Ovary (tissue), 9 donors: Measurements from ENCODE around the gene IMMT. TPM values are rescaled to one million over a fixed set of nuclear protein-coding genes. Genes with fewer than 3 reads are reported as not detected.

Source experiments
- DNase-seq, 5 donors: peaks; one replicate each; pipeline ENCODE4 v3.0.0-alpha.2; 2019 to 2020
- H3K27ac ChIP-seq, 2 donors: fragments of 200-600 bp; one replicate each; pipeline versions ENCODE4 v1.5.1 to v1.8.0; 2019 to 2022
- H3K27me3 ChIP-seq: fragments of 200-600 bp; one replicate; pipeline ENCODE4 v1.8.0; 2022
- H3K36me3 ChIP-seq: fragments of 200-600 bp; sonication (generic); one replicate; pipeline ENCODE4 v1.5.1; 2019
- H3K4me1 ChIP-seq: one replicate; pipeline ENCODE4 v1.8.1; 2013; ENCODE audit warnings: mild to moderate bottlenecking, moderate library complexity; ENCODE audit not compliant: insufficient read depth
- H3K4me3 ChIP-seq: fragments of 200-600 bp; sonication (generic); one replicate; pipeline ENCODE4 v1.5.1; 2017
- H3K9me3 ChIP-seq, 2 donors: fragments of 200-600 bp in 1 of 2; sonication (generic) in 1 of 2; one replicate each; pipeline versions ENCODE4 v1.5.1 to v1.8.1; 2013 to 2019; ENCODE audit warnings: mild to moderate bottlenecking in 1 of 2, moderate library complexity in 1 of 2
- EP300 ChIP-seq: sonication (generic); formaldehyde crosslinking; IDR thresholded peaks from one replicate; pipeline ENCODE4 v1.6.1; 2017; ENCODE audit warnings: antibody characterized with exemption
- POLR2A ChIP-seq: fragments of 450-650 bp; IDR thresholded peaks from one replicate; pipeline ENCODE4 v1.6.1; 2017; ENCODE audit warnings: antibody characterized with exemption, mild to moderate bottlenecking, moderate library complexity
- WGBS, 3 donors: extraction: QIAGEN DNeasy Blood & Tissue Kit in 1 of 3; methylation state at CpG; one replicate each; pipeline versions ENCODE4 v1.1.5 to v1.1.7; 2013 to 2017; 5-methylcytosine and 5-hydroxymethylcytosine counted together
- intact Hi-C, 4 donors: fragments of 100-400 bp; cut with DNase I; formaldehyde crosslinking; loops; one replicate each; pipeline versions ENCODE4 v1.11.0 to v1.15.1; 2022 to 2023
- polyA plus RNA-seq, 2 donors: library from polyadenylated mRNA; stranded (reverse); fragments of 200-250 nt in 1 of 2; fragments of 350-450 nt in 1 of 2; fragmentation: Illumina TruSeq in 1 of 2; extraction: RNeasy Lipid Tissue Mini Kit (QIAGEN cat#74804) in 1 of 2; gene quantifications; one replicate each; pipeline ENCODE4 v1.2.3, GENCODE V29; 2013 to 2014
- total RNA-seq, 7 donors: library from RNA; depleted of rRNA in 2 of 7; stranded (reverse); fragments of >200 nt in 2 of 7; fragmentation: NEBNext Ultra II Directional in 3 of 7; extraction: Animal tissue kit (Norgen Biotek cat#: 25700) in 3 of 7; gene quantifications; one replicate each; pipeline versions ENCODE4 v1.1.0 to v1.2.4, GENCODE V29; 2016 to 2023
- TF ChIP-seq, protein P1 (sequence below), 3 donors: fragments of 450-650 bp in 2 of 3; fragments of 200-600 bp in 1 of 3; IDR thresholded peaks; one replicate each; pipeline versions ENCODE4 v1.5.1 to v1.8.0; 2016 to 2022; ENCODE audit warnings: antibody characterized with exemption in 3 of 3, mild to moderate bottlenecking in 1 of 3
- donor health status: DM: no; HTN: no; CAD: no; lungs with moderate emphysema.
- donor health status: DM: no; HTN: no; CAD: no.
- donor health status: Bipolar disorder and iron deficiency.
- donor health status: DM: yes; HTN: yes; CAD: no.
- donor health status: DM: no; HTN: no; CAD: no.
- donor health status: DM: yes; HTN: yes; CAD: no.

The IMMT gene
- total and polyA plus RNA-seq, 9 donors, result 22.8 to 99.4 (median 48.4) TPM

DNA sequence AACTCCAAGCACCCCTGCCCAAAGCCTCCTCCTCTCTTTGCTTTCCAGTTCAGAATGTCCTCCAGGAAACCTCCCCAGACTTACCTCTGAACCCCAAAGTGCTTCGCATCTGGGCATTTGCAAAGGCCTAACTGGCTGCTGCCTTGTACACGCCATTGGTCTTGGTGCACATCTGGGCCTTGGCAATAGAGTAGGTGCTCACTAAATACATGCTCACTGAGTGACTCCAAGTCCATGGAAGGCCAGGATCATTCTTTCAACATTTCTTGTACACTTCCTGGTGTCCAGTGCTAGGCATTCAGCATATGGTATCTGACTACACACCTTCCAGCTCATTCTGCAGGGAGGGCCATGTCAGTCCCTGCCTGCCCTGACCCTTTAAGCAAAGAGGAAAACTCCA lies 32.4 kb upstream of the IMMT start:
- TF ChIP-seq, protein P1, sequence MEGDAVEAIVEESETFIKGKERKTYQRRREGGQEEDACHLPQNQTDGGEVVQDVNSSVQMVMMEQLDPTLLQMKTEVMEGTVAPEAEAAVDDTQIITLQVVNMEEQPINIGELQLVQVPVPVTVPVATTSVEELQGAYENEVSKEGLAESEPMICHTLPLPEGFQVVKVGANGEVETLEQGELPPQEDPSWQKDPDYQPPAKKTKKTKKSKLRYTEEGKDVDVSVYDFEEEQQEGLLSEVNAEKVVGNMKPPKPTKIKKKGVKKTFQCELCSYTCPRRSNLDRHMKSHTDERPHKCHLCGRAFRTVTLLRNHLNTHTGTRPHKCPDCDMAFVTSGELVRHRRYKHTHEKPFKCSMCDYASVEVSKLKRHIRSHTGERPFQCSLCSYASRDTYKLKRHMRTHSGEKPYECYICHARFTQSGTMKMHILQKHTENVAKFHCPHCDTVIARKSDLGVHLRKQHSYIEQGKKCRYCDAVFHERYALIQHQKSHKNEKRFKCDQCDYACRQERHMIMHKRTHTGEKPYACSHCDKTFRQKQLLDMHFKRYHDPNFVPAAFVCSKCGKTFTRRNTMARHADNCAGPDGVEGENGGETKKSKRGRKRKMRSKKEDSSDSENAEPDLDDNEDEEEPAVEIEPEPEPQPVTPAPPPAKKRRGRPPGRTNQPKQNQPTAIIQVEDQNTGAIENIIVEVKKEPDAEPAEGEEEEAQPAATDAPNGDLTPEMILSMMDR (IDR thresholded peaks at IDR 0.05), result no peak
- TF ChIP-seq POLR2A (no peak), EP300 (no peak)
- Histone ChIP-seq H3K27me3 (no peaks in the 10 kb centered on the region), H3K36me3 (no peaks in the 10 kb centered on the region), H3K9me3 (no peaks in the 10 kb centered on the region), H3K27ac (no peak overlapping the region), H3K4me3 (no peak overlapping the region), H3K4me1 (peaks cover 6% of the 10 kb centered on the region)
- 81 to 89% (median 85%) methylated on average over 2 of the region's 2 CpGs for WGBS, 3 donors
- intact Hi-C loops, result loop anchor here in 1 of 4 donors (10.0 kb wide), 1 partner anchor 137 kb away; no protein-coding TSS in a partner anchor
- no peak for DNase-seq

DNA sequence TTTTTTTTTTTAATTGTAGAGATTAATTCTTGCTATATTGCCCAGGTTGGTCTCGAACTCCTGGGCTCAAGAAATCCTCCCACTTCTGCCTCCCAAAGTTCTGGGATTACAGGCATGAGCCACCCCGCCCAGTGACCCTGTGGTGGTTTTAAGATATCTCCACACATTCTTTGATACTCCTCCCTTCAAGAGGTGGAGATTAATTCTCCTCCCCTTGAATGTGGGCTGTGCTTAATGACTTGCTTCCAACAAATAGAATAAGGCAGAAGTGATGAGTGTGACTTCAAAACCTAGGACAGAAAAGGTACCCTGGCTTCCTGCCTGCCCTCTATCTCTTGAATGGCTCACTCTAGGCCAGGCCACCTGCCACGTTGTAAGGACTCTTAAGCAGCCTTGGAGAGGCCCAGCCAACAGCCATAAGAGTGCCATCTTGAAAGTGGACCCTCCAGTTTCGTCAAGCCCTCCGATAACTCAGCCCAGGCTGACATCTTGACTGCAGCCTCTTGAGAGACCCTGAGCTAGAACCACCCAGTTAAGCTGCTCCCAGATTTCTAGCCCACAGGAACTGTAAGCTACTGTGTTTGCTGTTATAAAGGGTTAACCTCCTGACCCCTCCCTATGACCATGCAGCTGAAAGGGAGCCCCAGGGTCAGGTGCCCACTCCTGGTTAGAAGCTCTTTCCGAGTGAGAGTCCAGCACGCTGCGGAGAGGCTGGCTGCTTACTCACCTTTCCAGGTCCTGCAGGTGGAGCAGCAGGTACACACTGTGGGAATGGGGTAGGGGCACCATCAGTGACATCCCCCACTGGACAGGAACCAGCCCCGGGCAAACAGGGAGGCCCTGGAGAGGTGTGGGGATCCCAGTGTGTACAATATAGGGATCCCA lies 31.6 kb upstream of the IMMT start:
- Histone ChIP-seq H3K27me3 (no peaks in the 10 kb centered on the region), H3K27ac (no peak overlapping the region), H3K9me3 (no peaks in the 10 kb centered on the region), H3K4me1 (peaks cover 7% of the 10 kb centered on the region), H3K36me3 (no peaks in the 10 kb centered on the region), H3K4me3 (no peak overlapping the region)
- intact Hi-C loops, result loop anchor here in 1 of 4 donors (10.0 kb wide), 1 partner anchor 138 kb away; no protein-coding TSS in a partner anchor
- no peak for DNase-seq
- TF ChIP-seq EP300, result no peak
- no peak for TF ChIP-seq POLR2A
- TF ChIP-seq, protein P1 (IDR thresholded peaks at IDR 0.05), result no peak
- WGBS, 3 donors, result 88 to 93% (median 92%) methylated on average over 9 of the region's 9 CpGs

DNA sequence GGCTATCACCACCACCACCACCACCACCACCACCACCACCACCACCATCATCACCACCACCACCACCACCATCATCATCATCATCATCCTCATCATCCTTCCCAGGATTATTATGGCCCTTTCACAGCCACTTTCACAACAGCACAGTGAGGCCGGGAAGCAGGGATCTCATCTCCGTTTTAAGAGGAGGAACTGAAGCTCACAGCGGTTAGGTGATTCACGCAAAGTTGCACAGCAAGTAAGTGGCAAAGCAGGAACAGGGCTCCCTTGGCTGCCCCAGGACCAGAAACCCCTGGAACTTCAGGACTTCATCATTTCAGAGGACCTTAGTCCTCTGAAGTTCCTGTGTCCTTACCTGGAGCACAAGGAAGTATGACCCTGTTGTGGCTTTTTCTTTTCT lies 30.8 kb upstream of the IMMT start:
- H3K36me3 ChIP-seq, result no peaks in the 10 kb centered on the region
- no peak overlapping the region for H3K4me3 ChIP-seq
- no peak for DNase-seq
- no peaks in the 10 kb centered on the region for H3K9me3 ChIP-seq
- no peak overlapping the region for H3K27ac ChIP-seq
- TF ChIP-seq EP300 (no peak), POLR2A (no peak)
- TF ChIP-seq, protein P1 (IDR thresholded peaks at IDR 0.05), result no peak
- no peaks in the 10 kb centered on the region for H3K27me3 ChIP-seq
- WGBS, 3 donors, result 87 to 95% (median 90%) methylated on average over 4 of the region's 4 CpGs
- peaks cover 7% of the 10 kb centered on the region for H3K4me1 ChIP-seq
- intact Hi-C loops, result loop anchor here in 1 of 4 donors (10.0 kb wide), 1 partner anchor 139 kb away; no protein-coding TSS in a partner anchor

DNA sequence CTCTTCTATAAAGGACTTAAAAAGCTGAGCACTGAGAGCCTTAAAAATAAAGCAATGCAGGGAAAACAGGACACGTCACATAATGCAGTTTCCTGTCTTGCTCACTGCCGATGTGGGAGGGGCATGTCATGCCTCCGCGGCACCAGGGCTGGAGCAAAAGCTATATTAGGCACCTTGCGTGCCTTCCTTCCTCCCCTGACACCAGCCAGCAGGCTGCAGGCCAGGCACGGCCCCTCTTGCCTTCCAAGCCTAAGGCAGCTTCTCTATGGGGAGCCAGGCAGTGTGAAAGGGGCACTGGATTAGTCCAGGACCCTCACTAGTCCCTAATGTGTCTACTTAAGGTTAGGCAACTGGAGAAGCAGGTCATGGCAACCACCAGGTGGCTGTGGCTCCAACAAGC lies 30.3 kb upstream of the IMMT start:
- Histone ChIP-seq H3K4me3 (no peak overlapping the region), H3K27ac (no peak overlapping the region), H3K9me3 (no peaks in the 10 kb centered on the region), H3K36me3 (no peaks in the 10 kb centered on the region), H3K4me1 (peaks cover 7% of the 10 kb centered on the region), H3K27me3 (no peaks in the 10 kb centered on the region)
- DNase-seq, result peak in 1 of 5 donors; percentile 44
- intact Hi-C loops, result loop anchor here in 1 of 4 donors (10.0 kb wide), 1 partner anchor 139 kb away; no protein-coding TSS in a partner anchor
- WGBS, 3 donors, result 72 to 85% (median 73%) methylated on average over 6 of the region's 6 CpGs
- TF ChIP-seq EP300, result no peak
- TF ChIP-seq POLR2A, result no peak
- TF ChIP-seq, protein P1 (IDR thresholded peaks at IDR 0.05), result no peak
